GM11168 (cell line): Measurements from ENCODE around the gene SMCHD1.

Source experiments
- in situ Hi-C: fragments of 300-500 bp; cut with MboI; formaldehyde crosslinking; loops from one replicate; pipeline ENCODE4 v1.12.0; 2022; ENCODE audit warnings: low sequenced_read_pairs; ENCODE audit not compliant: unreplicated experiment

SMCHD1 gene

DNA sequence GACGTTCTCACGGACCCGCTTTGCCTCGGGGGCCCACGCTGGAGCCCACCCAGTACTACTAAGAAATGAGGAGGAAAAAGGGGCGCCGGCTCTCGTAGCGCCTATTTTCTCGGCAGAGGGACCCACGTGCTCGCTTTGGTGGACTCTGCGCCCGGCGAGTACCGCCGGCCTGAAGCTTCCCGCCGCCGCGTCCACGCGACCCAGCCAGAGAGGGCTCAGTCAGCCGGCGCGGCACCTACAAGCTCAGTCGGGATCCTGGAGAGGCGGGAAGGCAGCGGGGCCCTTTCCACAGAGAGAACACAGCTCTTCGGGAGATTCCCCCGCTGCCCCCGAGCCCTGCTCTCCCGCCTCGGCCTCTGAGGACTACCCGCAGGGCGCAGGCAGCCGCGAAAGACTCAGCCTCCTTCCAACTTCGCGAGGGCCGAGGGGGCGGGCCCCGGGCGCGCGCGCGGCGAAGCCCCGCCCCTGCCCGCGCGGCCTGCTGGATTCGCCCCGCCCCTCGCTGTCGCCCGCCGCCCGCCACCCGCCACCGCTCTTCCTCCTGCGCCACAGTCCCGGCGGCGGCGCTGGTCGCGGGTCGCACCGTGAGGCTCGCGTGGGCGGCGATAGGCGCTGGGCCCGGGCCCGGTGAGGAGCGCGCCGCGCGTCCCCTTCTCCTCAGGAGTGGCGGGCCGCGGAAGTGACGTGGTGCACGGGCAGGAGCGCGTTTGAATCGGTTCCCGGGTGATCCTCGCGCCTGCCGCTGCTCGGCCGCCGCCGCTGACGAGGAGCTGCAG, at the start of gene SMCHD1:
SMCHD1 (plus strand) TSS at position 549 of the 776 bp plus-strand sequence. CDS start 350 bp downstream, outside the sequence.
- in situ Hi-C loops, result loop anchor here (25.0 kb wide), 1 partner anchor 1732 kb away; no protein-coding TSS in a partner anchor

DNA sequence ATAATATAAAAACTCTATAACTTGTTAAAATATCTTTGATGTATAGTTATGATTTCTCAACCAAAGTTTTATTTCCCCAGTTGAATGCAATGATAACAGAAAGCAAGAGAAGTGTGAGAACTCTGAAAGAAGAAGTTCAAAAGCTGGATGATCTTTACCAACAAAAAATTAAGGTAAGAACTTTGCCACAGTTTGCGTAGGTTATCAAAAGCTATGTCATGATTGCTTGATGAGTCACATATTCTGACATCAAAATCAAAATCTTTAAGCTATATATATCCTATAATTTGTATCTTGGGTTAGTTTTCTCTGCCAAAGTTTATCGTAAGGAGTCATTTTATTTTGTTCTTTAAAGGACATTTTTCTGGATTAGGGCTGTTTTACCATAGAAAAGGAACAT, 49.2 kb upstream of the SMCHD1 start:
- in situ Hi-C loops, result no loop called here

DNA sequence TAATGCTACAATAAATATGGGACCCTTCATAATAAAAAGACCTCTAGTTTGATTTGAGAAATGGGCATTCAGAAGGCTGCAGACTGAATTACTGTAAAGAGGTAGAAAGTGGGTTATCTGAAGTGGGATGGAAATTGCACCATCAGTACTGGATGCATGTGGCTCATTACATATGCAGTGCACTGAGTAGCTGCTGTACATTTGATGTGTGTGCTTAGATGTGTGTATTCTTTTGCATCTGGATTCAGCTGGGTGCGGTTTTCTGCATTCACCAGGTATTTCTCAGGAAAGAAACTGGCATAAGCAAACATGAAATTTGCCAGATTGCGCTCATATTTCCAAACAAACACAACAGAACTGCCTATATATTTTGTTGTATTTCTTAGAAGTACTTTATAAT, 45.9 kb upstream of the SMCHD1 start:
- in situ Hi-C loops, result no loop called here

DNA sequence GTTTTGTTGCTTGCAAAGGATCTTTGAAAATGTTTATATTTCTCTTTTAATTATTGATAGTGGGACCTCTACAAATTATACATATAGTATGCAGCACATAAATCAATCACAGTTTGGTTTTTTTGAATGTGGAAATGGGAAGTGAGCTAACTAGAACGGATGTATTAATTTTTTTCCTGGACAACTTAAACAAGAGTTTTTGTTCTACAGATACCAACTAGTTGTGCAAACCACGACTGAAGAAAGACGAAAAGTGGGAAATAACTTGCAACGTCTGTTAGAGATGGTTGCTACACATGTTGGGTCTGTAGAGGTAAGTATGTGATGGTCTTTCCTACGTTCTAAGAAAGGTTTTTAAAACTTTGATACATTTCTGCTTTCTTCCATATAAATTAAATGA, 45.0 kb upstream of the SMCHD1 start:
- in situ Hi-C loops, result no loop called here

DNA sequence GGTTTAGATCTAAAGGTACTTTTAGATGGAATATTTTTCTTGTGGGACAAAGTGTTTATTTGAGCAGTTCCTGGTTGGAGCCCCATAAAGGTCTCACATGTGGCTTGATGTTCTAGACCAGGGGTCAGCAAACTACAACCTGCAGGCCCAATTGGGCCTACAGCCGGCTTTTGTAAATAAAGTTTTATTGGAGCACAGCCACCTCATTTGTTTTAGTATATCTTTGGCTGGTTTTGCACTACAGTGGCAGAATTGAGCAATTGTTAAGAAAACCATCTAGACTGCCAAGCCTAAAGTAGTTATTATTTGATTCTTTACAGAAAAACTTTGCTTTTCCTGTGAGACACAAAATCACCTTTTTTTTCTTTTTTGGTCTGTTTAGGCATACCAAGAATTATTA, 42.5 kb upstream of the SMCHD1 start:
- in situ Hi-C loops, result no loop called here

DNA sequence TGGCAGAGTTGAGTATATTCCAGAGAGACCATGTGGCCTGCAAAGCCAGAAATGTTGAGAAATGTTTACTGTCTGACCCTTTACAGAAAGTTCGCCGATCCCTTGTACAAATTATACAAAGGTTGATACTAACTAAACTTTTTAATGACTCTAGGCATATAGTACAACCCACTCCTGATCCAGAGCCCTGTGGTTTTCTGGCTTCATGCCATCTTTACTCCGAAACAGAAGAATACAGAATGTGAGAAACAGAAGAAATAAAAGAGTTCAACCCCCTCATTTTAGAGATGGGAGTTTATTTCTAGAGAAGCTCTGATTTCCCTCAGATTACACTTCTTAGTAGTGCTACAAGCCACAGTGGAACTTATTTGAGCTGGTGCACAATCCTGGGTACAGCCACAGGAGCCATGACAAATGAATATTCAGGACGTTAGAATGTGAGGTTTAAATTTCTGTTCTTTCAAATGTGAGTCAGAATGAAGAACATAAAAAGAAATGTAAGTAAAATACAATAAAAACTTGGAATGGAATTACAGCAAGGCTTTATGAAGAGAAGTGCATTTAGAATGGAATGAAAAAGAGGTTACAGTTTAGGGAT, 38.0 kb upstream of the SMCHD1 start:
- in situ Hi-C loops, result no loop called here

DNA sequence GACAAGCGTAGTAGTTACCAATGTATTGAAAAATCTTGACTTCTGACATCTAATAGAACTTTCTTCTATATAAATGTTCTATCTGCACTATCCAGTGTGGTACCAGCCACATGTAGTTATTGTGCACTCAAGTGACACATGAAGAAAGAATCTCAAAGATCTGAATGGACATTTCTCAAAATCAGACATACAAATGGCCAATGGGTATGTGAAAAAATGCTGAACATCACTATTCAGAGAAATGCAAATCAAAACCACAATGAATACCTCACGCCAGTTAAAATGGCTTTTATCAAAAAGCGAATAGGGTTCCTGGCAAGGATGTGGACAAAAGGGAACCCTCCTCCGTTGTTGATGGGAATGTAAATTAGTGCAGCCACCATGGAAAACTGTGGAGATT, 37.5 kb upstream of the SMCHD1 start:
- in situ Hi-C loops, result no loop called here

DNA sequence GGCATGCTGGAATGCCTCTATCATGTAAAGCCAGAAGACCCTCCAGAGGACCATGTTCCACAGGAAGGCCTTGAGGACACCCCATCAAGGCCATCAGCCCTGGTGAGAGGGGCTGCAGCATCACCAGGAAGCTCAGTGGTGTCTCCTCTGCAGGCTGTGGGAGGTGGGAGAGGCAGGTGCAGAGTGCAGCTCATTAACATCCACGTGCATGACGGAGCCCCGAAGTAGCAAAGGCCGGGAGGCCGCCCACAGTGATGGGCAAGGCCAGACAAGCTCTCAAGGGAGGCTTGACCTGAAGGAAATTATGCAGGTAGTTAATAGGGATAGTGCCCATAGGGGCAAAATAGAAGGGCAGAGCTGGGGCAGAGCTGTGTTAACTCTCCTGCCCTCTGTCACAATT, 30.3 kb upstream of the SMCHD1 start:
- in situ Hi-C loops, result no loop called here

DNA sequence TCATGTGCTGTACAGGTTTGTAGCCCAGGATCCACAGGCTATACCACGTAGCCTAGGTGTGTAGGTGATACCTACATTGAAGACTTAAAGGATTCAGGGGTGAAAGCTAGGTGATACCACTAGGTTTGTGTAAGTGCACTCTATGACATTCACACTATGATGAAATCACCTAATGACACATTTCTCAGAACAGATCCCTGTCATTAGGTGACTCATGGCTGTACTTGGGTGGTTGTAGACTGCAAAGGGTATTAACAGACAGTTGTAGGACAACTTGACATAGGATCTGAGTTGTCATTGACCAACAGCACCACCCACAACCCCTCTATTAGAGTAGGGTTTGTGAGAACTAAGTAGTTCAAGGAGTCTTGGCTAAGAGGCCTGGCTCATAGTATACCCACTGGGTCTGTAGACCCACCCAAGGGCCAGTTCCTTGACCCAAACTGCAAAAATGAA, 27.7 kb upstream of the SMCHD1 start:
- in situ Hi-C loops, result no loop called here

DNA sequence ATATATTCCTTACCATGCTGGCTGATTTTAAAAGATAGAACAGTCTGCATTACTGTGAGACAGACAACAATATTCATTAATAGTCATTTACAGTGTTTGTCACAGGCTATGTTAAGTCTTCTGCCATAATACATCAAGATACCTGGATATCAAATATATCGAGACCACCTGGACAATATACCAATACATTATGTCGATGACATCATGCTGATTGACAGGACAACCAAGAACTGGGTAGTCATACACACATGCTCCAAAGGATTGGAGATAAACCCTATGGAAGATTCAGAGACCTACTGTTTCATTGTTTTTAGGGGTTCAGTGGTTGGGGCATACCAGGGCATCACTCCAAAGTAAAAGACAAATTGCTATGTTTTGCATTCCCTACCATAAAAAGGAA, 26.5 kb upstream of the SMCHD1 start:
- in situ Hi-C loops, result no loop called here

DNA sequence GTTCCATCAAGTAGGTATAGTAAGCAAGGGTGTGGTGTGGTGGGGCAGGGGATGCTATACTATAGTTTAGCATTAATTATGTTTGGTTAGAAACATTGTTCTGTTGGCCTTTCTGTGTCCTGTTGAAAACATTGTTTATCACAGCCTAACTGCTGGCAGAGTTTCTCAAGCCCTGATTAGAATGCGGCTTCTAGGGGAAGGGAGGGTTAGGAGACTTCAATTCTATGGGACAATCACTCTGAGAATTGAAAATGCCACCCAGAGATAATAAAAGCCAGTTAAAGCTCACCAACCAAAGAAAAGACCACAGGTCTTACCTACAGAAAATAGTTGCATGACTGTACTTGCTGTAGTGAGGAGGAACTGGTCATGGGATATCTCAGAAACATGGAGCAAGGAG, 19.9 kb upstream of the SMCHD1 start:
- in situ Hi-C loops, result no loop called here

DNA sequence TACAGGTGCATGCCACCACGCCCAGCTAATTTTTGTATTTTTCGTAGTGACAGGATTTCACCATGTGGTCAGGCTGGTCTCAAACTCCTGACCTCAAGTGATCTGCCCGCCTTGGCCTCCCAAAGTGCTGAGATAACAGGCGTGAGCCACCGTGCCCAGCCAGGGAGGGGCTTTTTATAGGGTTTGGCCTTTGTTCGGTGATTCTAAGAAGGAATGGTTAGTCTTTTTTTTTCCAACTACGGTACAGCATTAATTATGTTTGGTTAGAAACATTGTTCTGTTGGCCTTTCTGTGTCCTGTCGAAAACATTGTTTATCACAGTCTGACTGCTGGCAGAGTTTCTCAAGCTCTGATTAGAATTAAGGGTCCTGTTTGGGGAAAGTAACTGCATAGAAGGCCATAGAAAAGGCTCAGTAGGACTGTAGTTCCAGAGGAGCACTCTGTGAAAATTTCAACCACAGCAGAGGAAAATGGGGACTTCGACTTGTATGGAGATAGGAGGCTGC, 19.3 kb upstream of the SMCHD1 start:
- in situ Hi-C loops, result no loop called here

DNA sequence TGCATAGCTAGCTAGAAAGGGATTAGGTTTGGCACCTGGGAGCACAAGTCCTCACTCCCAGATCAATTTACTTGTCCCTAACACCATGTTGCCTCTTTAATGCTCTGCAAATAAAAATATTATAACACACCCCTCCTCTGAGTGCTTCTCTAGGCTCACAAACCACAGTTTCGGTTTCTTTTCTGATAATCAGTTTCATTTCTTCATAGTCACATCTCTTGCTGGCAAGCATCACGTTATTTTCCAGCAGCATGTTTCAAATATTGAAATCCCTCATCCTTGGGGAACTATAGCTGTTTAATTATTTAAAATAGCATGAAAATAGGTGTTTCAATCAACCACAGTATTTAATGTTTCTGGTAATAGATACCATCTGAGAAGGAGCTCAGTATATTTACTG, 13.9 kb upstream of the SMCHD1 start:
- in situ Hi-C loops, result no loop called here

DNA sequence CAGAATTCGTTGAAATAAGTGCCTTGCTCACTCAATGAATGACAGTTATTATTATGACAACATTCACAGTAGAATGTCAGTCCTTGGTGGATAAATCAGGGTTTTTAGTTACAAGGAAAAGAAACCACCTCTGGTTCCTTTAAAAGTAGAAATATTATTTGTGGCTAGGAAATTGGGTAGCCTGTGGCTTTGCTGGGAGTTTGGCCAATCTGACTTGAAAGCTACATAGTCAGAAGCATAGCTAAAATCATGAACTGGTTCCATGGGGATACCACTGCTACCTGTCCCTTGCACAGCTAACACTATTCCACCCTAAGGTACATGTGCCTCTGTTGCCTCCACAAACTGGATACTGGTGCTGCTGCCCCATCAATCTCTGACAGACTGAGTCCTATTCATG, 12.8 kb upstream of the SMCHD1 start:
- in situ Hi-C loops, result no loop called here

DNA sequence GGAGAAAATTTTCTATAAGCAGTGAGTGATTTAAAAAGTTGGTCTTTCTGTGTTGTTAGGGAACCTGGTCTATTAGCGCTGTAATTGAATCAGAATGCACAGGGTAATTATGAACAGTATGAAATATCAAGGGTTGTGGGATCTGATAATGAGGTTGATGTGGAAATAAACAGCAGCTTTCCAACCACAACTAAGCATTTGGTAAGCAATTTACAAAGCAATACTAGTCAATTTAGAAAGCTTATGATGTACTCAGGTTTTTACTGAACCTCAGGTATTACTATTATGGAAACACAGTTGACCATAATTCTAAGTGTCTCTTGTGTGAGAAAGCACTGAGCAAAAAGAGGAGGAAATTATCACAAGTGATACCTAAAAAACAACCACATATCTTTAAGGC, 11.0 kb upstream of the SMCHD1 start:
- in situ Hi-C loops, result no loop called here

DNA sequence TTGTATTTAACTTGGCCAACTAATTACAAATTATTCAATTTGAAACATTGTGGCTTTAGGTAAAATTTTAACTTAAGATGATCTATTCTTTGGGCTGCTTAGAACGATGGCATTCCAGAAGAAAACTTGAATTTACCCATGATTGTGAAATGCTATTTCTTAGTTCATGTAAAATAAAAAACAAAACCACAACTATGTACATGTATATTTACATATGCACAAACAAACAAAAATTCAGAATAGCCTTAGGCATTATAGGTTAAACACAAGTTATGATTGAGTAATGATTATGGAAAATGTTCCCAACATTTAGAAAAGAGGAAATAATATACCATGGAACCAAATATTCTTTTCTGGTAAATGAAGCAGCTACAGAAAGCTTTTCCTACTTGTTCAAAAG, 3.5 kb upstream of the SMCHD1 start:
- in situ Hi-C loops, result loop anchor here (25.0 kb wide), 1 partner anchor 1735 kb away; no protein-coding TSS in a partner anchor

DNA sequence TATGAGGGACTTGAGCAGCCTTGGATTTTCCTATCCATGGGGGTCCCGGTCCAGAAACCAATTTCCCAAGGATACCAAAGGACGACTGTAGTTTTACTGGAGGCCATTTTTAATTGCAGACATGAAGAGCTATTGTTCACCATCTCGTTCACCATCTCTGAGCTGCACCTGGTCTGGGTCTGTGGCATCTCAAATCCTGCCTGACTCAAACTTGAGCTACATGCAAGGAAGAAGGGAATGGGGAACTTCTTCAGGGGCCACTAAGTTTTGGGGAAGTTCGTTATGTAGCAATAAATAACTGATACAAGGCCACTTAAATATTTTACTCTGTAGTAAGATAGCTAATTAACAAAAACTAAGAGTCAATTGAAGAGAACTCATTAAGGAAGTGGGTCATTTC, 2.1 kb upstream of the SMCHD1 start:
- in situ Hi-C loops, result loop anchor here (25.0 kb wide), 1 partner anchor 1734 kb away; no protein-coding TSS in a partner anchor

DNA sequence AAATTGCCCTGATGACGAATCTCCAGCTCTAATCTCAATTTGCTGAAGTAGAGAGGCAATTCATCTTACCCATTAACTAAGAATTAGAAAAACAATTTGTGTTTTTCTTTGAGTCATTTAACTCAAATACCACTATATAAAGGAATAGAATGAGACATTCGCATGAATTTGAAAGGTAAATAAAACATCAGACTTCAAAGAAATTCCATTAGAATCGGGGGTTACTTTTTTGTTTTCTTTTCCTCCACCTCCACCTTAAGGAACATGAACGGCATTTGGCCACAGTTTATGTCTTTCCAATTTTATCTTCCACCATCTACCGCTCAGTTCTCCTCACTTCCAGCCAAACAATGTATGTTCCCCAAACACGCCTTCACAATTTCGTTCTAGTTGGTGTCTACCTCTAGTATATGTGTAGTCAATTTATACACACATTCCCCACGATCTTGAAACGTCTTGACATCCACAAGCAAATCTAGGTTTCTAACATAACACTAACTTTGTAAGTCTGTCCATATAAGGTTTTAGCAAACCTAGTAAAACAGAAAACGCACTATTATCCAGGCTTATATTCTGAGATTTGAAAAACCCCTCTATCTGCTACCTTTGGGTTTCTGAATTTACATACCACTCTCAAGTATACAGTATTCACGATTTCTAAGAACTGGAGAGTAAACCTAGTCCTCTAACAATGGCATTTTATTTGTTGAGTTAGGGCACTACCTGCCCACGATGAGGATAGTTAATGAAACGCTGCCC, 1.2 kb upstream of the SMCHD1 start:
- in situ Hi-C loops, result loop anchor here (25.0 kb wide), 1 partner anchor 1733 kb away; no protein-coding TSS in a partner anchor

DNA sequence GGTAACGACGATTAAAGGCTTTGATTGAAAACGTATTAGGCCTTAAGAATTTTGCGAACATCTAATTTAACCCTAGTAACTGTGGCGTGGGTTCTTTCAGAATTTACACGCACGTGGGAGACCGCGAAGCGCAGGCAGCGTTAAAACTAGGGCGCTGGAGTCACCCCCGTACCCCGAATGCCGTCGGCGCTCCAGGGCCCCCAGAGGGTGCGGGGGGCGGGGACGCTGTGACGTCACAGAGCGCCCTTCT, 673 bp upstream of the SMCHD1 start:
- in situ Hi-C loops, result loop anchor here (25.0 kb wide), 1 partner anchor 1732 kb away; no protein-coding TSS in a partner anchor

DNA sequence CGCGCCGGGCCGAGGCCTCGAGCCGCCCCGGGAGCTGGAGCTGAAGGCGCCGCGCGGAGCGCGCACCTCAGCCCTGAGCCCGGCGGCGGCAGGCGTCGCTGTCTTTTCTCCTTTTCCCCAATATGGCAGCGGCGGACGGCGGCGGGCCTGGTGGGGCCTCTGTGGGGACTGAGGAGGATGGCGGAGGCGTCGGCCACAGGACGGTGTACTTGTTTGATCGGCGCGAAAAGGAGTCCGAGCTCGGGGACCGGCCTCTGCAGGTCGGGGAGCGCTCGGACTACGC, 369 bp downstream of the SMCHD1 start:
- in situ Hi-C loops, result loop anchor here (25.0 kb wide), 1 partner anchor 1731 kb away; no protein-coding TSS in a partner anchor
